Stimulated activated naive CD4-positive, alpha-beta T cell (primary cell): Measurements from ENCODE around the gene YPEL5.
"Not testable (repeated sequence)": the region's sequence is repeated elsewhere in the genome, so short reads cannot be mapped to it uniquely, and the experiment has no call there.

ENCODE experiments used
- DNase-seq, 6 experiments: peaks; one replicate each; lab custom pipeline; 2025; lab: John Stamatoyannopoulos, UW

Gene YPEL5

DNA sequence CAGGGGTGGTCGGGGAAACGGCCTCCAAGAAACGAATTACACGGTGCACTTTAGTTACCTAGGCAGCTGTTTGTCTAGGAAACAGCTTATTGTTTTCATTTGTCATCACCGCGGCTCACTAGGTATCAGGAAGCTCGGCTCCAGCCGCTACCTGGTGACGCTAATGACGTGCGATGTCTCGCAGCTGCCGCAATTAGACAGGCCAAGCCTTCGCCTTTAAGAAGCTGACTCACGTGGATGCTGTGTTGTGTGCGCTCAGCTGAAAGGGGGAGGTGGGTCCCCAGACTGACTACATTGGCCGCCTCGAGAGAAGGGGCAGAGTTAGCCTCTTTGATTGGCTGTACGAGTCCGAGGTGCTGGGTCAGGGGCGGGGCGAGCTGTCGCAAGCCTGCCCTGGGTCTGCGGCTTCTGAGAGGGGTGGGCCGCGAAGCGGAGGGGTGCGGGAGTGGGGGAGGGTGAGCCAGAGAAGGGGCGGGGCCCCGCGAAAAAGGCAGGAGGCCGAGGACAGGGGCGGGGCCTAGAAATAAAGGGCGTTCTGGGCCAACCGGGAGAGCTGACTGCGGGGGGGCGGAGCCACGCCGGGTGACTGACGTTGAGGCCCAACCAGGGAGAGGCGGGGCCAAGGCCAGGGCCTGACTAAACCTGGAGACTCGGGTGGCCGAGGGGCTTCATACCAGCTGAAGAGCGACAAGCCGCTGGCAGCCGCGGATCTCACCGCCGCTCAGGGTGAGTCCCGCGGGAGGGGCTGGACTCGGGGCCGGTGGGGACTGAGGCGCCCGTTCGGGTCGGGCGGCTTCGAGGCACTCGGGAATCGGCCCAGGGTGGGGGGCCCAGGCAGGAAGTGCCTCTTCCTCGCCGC, at the start of gene YPEL5:
Gene YPEL5 (plus strand): TSS at position 671 of the 859 bp plus-strand sequence. CDS start 9,645 bp downstream, outside the sequence.
- DNase-seq: peak; percentile 98 to 100 (median 100)

DNA sequence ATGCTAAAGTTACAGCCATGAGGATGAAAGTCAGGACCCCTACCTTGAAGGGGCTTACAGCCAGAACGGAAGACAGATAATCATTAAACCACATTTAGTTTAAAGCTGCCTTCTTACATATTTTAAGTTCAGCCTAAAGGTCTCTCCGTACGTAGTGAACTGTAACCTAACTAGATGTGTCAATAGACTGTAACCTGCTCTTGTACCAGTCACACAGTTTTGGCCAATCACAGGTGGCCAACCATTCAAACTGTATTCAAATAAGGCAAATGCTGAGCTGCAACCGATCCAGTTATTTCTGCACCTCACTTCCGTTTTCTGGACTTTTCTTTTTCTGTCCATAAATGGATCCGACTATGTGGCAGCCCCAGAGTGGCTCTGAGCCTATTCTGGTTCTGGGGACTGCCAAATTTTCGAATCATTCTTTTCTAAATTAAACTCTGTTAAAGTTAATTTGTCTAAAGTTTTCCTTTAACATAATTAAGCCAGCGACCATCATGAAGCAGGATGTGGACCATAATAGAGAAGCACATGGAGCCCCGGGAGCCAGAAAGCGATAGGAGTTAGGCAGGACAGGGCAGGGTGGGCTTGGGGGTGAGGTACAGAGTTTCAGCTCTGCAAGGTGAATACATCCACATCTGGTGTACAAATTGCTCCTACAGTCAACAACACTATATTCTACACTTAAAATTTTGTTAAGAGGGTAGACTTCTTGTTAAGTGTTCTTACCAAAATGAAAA, 48.4 kb upstream of the YPEL5 start:
- DNase-seq: no peak

DNA sequence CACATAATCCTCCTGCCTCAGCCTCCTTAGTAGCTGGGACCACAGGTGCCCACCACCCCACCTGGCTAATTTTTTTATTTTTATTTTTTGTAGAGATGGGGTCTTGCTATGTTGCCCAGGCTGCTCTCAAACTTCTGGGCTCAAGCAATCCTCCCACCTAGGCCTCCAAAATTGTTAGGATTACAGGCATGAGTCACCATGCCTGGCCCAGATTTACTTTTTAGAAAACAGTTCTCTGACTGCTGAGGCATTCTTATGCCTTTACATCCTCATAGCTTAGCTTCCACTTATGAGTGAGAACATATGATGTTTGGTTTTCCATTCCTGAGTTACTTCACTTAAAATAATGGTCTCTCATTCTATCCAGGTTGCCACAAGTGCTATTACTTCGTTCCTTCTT, 47.4 kb upstream of the YPEL5 start:
- DNase-seq: not testable (repeated sequence)

GRCh38 chr2:30100691-30101090, 46.1 kb upstream of the YPEL5 start:
- not testable (repeated sequence) for DNase-seq

- DNase-seq: no peak
Measured at GRCh38 chr2:30104307-30104706, 42.5 kb upstream of the YPEL5 start.

DNA sequence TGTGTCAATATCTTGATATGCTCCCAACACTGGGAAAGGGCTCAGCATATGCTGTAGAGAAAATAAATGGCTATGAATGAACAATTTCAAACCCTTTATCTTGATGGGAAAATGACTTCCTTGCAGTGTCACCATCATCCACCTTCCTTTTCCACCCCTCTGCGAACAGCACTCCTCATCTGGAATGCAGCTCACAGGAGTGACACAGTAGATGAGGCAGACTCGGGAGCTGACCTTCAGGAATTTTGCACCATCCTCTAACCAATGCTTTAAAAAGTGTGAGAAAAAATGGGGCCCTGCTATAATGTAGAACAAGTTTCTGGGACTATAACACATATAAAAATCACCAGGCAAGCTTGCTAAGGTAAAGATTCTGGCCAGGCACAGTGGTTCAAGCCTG, 41.3 kb upstream of the YPEL5 start:
- DNase-seq: no peak

DNA sequence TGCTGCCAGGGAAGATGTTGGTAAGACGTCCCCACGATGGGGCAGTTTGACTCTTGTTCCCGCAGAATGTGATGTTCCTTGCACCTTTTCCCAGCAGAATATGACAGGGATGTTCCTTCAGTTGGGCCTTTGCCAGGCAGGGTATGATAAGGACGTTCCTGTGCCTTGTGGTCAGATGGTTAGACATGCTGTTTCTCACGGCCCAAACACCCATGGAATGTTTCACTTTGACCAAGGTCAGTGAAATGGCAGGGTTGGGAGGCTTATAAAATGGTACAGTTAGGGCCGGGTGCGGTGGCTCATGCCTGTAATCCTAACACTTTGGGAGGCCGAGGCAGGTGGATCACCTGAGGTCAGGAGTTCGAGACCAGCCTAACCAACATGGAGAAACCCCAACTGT, 40.3 kb upstream of the YPEL5 start:
- DNase-seq: no peak

DNA sequence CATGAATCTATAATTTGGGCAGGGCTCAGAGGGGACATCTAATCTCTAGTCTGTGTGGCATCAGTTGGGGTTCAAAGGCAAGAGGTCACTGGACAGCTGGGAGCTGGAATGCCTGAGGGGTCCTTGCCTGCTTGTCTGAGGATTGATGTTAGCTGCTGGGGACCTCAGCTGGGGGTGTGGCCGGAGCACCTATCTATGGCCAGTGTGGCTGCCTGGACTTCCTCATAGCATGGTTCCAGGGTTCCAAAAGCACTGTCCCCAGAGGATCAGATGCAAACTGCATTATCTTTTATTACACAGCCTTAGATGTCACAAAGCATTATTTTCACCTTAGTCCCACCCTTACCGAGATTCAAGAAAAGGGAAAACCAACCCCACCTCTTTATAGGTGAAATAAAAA, 38.6 kb upstream of the YPEL5 start:
- no peak for DNase-seq

GRCh38 chr2:30108851-30109250, 38.0 kb upstream of the YPEL5 start:
- DNase-seq: no peak

DNA sequence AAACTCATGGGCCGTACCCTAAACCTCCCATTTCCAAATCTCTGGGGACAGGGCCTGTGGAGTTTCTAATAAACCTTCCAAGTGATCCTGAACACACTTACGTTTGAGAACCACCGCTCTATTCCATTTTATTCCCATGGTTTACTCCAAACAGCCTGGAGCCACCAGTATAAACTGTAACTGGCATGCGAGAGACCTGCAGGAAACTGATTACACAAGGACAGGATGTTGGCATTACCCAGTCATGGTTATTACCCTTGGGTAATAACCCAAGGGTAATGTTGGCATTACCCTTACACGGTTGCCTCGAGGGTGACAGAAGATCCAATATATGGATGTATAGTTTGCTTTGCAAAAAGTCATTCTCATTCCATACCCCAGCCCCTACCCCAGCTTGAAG, 37.0 kb upstream of the YPEL5 start:
- DNase-seq: no peak

DNA sequence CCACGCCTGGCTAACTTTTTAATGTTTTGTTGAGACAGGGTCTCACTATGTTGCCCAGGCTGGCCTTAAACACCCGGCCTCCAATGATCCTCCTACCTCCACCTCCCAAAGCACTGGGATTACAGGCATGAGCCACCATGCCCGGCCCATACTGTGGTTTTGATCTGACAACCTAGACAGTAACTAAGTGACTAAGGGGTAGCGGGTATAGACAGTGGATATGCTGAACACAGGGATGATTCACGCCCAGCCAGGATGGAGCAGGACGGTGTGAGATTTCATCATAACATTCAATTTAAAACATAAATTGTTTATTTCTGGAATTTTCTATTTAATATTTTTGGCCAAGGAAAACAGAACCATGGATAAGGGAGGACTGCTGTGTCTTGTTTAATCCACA, 36.0 kb upstream of the YPEL5 start:
- DNase-seq: no peak

DNA sequence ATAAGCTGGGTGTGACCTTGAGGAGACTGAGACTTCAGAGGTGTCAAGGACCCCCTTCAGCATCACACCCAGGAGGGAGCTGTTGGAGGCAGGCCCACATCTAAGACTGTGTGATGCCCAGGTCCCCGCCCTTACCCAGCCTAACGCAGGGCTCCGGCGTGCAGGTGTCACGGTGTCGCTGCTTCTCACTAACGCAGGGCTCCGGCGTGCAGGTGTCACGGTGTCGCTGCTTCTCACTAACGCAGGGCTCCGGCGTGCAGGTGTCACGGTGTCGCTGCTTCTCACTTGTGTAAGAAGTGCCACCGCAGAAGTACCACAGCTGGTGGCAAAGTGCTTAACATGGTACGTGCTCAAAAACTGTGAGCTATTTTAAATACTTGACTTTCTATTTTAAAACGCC, 35.6 kb upstream of the YPEL5 start:
- DNase-seq: not testable (repeated sequence)

- no peak for DNase-seq
Measured at GRCh38 chr2:30112561-30112960, 34.2 kb upstream of the YPEL5 start.

DNA sequence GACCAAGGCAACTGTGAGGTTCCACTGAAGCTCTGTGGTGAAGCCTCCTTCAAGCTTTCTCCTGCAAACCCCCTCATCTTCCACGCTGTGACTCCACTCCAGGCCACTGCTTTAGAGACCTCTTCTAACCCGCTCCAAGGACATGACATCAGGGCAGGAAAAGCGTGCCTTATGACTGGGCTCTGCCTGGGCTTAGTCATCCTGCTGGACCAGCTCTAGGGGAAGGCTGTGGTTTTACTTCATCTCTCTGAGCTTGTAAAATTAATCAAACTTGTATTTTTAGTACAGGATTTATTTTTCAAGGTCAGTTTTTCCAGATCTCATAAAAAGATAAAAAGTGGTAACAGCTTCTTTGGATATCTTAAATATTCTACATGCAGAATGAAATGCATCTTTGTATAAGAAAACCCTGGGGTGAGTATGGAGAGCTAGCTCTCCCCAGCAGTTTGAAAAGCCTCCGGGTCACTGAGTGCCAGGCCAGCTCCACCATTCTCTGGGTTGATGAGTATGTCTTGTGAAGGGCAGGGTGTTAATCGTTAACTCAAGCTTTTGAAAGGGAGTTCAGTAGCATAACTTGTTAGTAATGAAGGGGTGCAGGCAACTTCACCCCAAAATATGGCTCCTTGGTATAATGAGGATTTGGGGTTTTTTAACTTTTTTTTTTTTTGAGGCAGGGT, 33.1 kb upstream of the YPEL5 start:
- no peak for DNase-seq

DNA sequence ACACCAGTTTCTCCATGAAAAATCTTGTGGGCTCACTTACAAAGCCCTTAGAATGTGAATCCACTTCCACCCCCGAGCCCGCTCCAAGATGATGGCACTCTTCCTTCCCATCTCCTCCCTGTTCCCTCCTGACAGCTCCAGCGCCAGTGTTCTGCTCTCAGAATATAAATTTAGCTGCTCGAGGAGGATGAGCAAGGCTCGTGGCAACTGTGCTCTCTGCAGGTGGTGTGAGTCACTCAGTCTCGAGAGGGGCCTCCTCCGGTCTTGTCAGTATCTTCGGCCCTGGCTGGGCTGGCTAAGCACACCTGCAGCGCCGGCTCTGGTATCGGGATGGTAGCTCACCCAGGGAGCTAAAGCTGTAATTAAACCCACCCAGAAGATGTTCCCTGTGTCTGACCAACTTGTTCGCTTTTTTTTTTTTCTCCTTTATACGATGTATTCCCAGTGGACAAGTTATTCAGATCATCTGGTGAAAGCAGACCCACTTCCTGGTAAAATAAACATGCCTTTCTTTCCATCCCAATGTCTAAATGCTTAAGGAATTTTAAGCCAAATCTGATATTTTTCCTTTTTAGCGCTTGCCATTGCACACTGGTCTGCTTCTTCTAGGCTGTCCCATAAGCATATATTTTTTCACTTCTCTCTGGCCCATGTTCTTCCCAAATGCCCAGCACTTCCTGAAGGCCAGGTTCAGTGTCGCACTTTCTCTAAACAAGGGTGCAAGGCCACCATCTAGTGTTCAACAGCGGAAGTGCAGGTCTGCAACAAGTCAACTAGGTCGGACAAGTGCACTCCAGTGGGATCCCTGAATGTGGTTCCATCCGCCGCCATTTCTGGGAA, 31.4 kb upstream of the YPEL5 start:
- peak in 5 of 6 experiments; percentile 4 to 37 (median 25) for DNase-seq

- DNase-seq: no peak
Measured at GRCh38 chr2:30115981-30116285, 30.9 kb upstream of the YPEL5 start.

DNA sequence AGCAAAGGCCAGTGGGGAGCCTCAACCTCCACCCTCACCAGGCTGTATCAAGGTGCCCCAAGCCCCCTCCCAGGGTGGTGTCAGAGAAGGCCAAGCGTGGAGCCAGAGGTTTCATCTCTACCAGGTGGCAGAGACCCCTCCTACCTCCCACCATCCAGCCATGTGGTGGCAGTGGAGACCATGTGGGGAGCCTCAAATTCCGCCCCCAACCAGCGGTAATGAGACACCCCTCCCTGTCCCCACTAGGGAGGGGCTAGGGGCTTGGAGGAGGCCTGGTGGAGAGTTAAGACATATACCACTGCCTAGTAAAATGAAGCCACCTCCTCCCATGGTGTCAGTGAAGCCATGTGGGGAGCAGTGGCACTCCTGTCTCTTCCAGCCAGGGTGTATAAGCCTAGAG, 24.4 kb upstream of the YPEL5 start:
- DNase-seq: no peak

GRCh38 chr2:30127016-30127893, 19.6 kb upstream of the YPEL5 start:
- DNase-seq: no peak

GRCh38 chr2:30134582-30134981, 12.2 kb upstream of the YPEL5 start:
- DNase-seq: no peak

- DNase-seq: no peak
Measured at GRCh38 chr2:30135541-30135940, 11.3 kb upstream of the YPEL5 start.
